GM21737 (cell line): ENCODE measurements around the gene TTC21A.

Experiments
- ATAC-seq: cut with Tn5 transposase; IDR thresholded peaks from one replicate; pipeline ENCODE4 v1.9.1; 2021; ENCODE audit warnings: mild to moderate bottlenecking, moderate library complexity; ENCODE audit not compliant: unreplicated experiment

Gene TTC21A

DNA sequence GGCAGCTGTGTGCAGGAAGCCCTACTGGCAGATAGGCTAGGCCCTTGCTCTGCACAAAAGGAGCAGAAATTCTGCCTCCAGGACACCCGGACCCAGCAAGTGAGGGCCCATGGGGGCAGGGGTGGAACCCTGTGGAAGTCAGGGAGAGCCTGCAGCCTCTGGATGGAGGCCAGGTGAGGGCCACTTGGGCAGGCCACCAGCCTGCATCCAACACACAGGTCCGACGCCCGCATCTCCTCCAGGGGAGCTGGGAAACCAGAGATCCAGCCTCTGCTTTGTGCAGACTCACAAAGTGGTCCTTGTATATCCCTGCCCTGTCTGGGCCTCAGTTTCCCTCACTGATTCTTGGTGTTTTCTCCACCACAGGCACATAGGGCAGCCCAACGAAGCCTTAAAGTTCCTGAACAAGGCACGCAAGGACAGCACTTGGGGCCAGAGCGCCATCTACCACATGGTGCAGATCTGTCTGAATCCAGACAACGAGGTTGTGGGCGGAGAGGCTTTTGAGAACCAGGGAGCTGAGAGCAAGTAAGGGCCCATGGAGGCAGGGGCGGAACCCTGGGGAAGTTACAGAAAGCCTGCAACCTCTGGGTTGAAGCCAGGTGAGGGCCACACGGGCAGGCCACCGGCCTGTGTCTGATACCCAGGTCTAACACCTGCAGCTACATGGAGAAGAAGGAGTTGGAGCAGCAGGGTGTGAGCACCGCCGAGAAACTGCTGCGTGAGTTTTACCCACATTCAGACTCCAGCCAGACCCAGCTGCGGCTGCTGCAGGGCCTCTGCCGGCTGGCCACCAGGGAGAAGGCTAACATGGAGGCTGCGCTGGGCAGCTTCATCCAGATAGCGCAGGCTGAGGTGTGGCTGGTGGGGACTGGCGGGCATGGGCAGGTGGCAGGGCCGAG, 29.3 kb downstream of the TTC21A start:
- ATAC-seq, result no peak

DNA sequence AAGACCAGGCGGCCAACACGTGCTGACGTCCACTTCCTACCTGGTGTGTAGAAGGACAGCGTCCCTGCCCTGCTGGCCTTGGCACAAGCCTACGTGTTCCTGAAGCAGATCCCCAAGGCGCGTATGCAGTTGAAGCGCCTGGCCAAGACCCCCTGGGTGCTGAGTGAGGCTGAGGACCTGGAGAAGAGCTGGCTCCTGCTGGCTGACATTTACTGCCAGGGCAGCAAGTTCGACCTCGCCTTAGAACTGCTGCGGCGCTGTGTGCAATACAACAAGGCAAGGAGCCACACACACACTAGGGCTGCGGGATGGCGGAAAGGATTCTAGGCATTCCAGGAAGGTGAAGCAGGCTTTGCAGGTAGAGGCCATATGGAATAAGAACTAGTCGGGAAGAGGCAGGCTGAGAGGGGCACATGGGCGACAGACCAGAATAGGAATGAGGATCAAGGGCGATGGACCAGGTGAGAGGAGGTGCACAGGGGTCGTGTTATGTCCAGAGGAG, 30.0 kb downstream of the TTC21A start:
- no peak for ATAC-seq

DNA sequence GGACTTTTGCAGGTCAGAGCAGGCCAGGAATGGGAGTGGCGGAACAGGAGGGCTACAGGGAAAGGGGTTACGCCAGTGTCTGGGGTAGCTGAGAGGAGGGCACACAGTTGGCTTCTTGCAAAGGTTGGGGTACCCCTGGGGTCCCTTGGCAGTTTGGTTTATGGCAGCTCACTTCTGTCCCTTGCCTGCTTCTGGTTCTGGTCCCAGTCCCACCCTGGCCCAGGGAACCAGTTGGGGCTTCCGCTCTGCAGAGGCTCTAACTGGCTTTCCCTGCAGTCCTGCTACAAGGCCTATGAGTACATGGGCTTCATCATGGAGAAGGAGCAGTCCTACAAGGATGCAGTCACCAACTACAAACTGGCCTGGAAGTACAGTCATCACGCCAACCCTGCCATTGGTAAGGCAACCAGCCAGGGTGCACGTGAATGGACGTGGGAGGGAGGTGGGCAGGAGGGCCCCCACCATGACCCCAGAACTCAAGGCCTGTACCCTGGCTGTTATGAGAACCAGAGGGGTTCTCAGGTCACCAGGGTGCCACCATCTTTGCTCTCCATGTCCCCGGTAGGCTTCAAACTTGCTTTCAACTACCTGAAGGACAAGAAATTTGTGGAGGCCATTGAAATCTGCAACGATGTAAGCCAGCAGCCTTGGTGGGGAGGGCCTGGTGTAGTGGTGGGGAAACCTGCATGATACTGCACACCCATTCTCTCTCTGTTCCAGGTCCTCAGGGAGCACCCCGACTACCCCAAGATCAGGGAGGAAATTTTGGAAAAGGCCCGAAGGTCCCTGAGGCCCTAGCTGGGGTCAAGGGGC, 30.7 kb downstream of the TTC21A start:
- no peak for ATAC-seq

DNA sequence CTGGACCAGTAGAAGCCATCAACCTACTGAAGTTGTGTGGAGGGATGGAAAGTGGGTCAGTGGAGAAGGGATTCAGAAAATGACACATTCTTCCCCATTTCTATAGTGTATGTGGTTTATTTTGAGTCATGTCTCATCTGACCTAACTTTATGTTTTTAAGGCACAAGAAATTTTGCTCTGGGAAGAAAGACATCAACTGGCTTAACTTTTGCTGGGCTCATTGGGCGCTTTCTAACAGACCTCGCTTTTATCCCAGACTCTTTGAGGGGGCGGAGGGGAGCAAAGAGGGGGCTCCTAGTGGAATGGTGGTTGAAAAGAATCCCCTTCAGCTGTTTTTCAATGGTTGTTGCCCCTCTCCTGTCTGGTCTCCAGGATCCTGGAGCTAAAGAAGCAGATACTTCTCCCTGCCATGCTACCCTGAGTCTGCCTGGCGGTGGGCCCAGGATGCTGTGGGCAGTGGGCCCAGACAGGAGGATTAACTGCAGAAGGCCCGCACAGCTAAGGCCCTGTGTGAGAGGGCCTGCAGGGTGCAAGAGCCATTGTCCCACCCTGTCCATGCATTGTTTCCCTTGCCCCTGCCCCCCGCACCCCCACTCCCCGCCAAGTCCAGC, 31.4 kb downstream of the TTC21A start:
- no peak for ATAC-seq

DNA sequence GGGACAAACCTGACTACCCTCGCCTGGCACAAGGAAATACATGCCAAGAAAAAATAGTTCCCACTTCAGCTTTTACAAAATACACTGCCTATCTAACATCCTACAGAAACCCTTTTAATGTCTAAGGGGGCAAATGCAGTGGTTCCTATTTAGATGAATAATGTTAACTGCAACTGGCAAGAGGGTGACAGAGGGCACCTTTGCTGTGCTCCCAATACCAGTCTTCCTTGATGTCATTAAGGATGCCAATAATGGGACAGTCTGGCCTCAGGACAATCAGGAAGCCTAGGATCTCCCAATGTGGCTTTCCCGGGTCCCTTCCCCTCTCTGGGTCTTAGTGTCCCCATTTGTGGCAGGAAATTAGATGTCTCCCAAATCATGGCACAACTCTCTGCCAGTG, 32.0 kb downstream of the TTC21A start:
- no peak for ATAC-seq

DNA sequence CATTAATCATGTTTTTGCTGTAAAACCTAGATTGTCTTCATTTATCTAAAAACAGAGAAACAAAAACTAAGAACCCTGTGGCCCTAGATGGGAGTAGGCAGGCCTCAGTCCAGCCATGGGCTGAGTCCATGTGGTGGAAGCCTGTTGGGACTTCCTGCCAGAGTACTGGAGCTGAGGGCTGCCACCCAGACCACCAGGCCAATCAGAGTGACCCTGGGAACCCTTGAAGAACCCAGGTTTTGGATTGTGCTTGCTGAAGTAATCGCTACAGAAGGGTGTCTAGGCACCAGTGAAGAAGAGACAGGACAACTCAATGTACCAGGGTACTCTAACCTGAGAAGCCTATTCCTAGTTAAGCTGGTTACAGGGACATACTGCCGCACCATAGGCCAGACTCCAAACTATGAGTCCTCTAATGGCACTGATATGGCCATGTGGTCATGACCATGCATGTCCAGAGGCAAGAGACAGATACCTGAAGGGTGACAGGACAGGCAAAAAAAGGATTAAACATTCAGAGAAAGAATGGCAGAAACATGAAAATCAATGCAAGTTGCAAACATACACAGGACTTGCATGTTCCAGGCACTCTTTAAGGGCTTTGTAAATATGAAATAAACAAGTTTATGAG, 33.0 kb downstream of the TTC21A start:
- no peak for ATAC-seq

DNA sequence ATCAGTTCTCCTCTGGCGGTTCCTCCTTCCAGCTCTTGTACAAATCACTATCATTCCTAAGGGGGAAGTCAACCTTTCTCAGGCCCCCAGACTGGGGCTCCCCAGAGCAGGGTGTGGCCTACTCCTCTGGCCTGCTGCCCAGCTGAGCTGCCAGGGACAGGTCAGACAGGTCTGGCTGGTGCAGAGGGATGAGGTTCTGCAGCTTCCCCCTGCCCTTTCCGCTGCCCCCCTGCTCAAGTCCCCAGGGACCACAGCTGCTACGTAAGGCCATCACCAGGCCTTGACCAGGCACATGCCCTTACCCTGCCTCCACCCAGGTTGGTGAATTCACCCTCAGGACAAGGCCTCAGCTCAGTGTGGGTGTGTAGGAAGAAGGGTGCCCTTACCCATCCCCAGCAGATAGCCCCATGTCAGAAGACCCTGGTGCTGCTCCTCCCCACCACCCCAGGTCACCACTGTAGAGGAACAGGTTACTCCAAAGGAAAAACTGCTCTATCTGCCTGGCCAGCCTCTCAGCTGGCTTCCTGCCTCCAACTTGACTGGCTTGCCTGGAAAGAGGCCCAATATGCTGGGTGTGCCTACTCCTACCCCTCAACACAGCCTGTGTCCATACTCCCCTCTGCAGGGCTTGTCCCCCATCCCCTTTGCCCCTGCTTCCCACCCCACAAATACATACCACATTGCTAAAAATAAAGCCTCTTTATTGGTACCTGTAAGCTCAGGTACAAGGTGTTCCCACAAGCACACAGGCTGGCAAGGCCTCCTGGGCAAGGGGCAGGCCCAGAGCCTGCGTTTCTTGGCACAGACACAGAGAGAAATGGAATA, 33.9 kb downstream of the TTC21A start:
- ATAC-seq, result no peak

DNA sequence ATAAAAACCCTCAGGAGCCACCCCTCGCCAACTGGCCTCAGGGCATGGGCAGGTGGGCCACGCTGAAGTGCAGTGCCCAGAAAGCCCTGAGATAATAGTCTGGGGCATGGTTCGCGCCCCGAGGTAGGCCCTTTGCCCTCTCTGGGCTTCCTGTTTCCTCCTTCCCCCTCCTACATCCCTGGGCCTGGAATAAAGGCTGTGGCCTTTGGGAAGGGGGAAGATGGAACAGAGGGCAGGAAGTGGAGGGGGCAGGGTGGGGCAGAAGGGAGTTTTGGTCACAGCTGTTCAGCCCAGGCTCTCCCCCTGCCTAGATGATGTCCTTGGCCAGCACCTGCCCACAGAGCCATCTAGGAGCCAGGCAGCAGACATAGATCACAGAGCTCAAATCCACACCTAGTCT, 34.6 kb downstream of the TTC21A start:
- no peak for ATAC-seq

DNA sequence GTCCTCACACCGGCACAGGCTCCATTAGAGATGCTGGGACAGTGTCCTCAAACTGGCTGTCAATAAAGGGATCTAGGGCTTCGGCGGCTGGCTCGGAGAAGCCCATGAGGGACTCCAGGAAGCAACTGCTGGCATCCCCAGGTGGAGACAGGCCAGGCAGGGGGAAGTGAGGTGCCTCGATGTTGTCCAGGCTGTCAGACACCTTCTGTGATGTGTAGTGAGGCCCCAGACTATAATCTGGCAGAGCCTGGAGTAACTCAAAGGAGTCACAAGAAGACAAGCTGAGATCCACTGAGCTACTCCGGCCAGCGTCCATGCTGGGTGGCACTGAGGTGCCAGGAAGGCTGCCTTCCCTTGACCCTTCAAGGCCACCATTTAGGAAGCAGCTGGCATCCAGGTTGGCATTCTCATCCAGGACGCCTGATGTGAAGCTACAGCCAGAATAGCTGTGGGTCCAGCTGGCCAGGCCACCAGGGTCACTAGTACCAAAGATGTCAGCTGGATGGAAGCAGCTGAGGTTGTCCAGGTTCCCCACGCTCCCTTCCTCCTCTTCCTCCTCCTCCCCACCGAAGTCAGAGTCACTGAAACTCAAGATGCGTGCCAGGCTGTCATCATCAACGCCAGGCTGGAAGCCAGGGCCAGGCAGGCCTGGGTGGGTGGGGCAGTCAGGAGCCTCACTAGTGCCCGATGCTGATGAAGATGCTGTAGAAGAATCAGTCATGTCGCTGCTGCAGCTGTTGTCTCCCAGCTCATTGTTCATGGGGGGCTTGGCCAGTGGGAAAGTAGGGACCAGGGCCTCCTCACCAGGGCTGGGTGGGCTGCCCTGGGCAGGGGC, 35.8 kb downstream of the TTC21A start:
- no peak for ATAC-seq

DNA sequence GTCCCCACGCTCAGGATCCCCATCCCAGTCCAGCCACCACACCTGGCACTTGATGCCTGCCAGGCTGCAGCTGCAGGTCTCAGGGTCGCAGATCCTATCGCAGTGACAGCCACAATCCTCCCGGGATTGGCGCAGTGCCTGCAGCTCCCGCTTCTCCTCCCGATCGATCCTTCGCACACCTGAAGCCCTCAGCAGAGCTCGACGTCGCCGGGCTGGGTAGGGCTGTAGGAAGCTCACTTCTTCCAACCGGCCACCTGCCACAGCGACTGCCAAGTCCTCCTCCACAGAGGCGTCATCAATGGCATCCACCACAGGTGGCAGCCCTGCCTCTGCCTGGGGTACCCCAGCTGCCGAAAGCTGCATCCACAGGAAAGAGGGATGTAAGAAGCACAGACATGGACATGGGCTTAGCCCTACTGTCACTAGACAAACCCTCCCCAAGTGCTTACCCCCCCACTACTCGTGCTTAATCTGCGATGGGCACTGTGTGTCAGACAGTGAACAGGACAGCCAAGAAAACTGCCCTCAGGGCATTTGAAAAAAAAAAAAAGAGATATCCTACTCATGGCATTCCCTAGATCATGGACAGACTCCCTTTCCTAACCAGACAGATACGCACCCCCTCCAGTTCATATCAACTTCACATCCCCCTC, 36.7 kb downstream of the TTC21A start:
- no peak for ATAC-seq

DNA sequence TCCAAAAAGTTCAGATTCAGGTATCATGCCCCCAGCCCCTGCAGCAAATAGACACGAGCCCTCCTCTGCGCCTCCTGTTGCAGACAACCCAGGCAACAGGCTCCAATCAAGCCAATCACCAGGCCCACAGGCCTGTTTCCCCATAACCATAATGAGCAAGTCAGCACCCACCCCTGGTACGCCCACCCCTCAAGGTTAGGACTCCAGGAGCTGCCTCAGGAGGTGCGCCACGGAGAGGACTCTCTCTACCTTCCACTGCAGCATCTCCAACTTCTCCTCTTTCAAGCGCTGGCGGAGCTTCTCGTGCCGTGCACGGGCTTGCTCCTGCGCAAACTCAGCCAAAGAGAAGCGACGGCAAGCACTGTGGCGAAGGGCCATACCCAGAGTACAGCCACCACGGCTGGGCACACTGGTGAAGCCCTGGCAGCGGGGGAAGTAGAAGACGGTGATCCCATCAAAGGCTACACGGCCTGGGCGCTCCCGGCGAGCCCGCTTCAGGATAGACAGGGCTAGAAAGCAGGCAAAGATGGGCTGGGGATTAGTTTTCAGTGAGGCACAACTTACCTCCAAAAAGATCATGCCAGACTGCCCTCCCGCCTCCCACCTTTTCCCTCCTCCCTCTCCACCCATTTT, 37.4 kb downstream of the TTC21A start:
- no peak for ATAC-seq

DNA sequence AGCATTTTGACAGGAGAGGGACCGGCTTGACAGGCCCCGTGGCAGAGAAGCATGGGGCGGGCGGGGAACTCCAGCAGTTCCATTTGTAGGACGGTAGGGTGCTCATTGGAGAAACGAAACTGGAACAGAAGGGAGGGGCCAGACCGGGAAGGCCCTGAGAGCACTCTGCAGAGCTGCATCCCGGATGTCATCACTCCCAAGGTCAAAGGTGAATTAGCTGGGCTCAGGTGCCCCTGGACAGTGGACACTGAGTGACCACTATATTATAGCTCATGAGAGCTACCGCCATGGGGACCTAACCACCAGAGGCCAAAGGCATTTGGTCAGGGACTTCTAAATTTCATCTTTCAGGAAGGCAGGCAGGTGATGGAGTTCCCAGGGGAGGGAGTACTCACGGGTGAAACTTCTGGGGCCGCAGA, 38.6 kb downstream of the TTC21A start:
- no peak for ATAC-seq

DNA sequence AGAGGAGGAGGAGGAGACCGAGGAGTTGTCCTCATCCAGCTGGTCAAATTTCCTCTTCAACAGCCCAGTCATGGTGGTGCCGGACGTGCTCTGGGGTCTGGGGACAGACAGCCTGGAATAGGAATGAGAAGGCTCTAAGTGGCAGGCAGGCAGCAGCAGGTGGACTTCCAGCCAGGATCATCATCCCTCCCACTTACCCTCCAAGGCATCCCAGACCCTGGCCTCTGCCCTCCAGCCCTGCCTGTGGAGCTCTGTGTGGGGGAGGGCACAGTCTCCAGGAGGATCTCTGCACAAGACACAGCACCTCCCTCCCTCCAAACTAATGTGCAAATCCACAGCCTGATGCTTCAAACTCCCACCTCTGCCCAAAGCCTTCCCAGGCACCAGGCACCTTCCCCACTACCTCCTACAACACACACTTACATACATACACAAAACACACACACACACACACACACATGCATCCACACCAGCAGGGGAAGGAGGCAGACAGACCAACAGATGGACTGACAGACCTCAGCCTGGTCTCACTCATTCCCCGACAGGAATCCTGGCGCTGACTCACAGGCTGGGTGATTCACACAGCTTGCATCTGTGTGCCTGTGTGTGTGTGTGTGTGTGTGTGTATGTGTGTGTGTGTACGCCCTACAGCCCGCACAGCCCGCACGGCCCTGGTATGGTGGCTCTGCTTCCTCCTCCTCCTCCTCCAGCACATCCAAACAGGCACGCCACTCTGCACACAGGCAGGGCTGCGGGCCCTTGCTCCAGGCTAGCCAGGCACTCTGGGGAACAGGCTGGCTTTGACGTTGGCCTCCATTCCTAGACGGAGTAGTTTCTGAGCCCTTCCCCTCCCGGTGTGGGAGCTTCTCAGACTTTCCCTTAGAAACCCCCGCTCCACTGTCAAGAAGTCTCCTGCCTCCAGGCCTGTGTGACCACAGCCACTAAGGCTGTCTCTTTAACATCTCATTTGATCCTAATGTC, 39.4 kb downstream of the TTC21A start:
- ATAC-seq, result no peak

DNA sequence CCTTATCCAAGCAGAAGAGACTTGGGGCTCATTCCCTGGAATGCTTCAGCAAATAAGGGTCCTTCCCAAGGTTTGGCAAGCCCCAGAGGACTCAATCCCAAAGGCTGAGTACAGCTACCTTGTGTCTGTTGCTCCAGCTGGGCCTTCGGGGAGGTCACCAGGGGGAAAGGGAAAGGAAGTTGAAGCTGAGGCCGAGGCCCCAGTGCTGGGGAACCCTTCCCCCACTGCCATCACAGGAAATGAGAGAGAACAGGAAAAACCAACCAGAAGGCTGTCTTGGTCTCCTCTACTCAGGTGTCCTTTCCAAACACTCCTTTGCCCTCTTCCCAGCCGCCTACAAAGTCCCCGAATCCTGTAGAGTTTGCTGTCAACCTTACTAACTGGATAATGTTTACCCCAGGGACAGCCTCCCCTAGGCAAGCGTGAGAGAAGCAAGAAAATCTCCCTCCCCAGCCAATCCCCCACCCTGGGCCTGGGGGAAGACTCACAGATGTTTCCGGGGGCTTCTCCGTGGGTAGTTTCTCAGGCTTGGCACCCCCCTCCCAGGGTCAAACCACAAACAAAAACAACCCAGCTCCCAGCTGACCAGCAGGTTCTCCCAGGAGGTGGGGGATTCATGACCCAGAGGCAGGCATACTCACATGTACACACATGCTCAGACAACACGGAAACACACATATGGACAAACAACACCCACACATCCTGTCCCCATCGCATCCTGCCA, 40.4 kb downstream of the TTC21A start:
- ATAC-seq, result no peak

DNA sequence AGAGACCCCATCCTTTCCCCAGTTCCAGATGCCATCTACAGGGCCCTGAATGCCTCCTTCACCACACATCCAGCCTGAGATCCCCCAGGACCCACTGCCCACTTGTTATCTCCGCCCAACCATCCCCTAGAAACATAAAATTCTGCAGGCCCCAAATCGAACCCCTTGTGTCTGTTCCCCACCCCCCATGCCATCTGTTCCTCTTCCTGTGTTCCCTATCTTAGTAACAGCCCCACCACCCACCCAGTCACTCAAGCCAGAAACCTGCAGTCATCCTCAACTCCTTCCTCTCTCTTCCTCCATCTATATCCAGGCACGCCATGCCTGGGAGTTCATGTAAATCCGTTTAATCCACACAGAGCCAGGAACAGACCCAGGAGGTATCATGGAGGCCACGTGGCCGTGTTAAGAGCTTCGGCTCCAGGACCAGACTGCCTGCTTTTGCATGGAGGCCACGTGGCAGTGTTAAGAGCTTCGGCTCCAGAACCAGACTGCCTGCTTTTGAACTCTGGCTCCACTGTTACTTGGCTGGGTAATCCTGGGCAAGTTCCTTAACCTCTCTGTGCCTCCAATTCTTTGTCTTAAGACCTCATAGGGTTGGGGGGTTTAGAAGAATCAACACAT, 41.1 kb downstream of the TTC21A start:
- no peak for ATAC-seq

DNA sequence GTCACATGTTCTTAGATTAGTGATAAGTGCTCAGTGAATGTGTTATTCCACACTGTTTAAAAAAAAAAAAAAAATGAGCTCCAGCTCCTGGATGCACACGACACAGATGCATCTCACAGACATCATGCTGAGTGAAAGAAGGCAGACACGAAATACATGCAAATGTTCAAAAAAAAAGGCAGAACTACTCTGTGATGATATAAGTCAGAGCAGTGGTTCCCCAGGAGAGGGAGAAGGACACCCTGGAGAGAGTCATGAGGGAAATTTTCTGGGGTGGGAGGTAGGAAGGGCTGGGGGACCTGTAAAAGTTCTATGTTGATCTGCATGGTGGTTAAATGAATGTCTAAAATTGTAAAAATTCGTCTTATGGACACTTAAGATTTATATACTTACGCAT, 41.6 kb downstream of the TTC21A start:
- no peak for ATAC-seq
